ENCODE results near the gene FBXO46. TPM values are rescaled to one million over a fixed set of nuclear protein-coding genes. Genes with fewer than 3 reads are reported as not detected.

FBXO46 gene
- total RNA-seq, 1 experiment from 2014 or later: 40.1 TPM

GRCh38 chr19:45705115-45705514 lies 25.6 kb downstream of the FBXO46 start (continued):
- TF ChIP-seq E2F4 (CRISPR knock-in tag; IDR thresholded peaks at IDR 0.05; ENCODE audit: borderline replicate concordance, low read depth) (no peak), FOXK1 (CRISPR knock-in tag; IDR thresholded peaks at IDR 0.05) (no peak), ZNF121 (CRISPR knock-in tag; IDR thresholded peaks at IDR 0.05) (no peak)

DNA sequence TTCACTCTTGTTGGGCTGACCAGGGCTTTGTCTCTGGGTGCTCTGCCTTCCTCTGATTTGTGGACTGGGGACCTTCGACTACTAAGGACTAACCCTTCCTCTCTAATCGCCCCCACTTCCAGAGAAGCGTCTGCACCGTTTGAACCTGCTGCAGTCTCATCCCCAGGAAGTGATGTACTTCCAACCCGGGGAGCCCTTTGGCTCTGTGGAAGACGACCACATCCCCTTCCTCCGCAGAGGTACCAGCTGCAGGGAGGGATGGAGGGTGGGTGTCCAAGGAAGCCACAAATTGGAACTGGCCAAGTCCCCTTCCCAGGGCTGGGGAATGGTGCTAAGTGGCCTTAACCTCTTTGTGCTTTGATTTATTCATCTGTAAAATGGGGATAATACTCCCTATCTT lies 29.0 kb downstream of the FBXO46 start:
- Mint-ChIP-seq H3K4me3 (no peak overlapping the region), H3K4me1 (no peaks in the 10 kb centered on the region), H3K27ac (no peak overlapping the region), H3K27me3 (ENCODE audit: low read depth) (no peaks in the 10 kb centered on the region), H3K36me3 (peaks cover 36% of the 10 kb centered on the region), H3K9me3 (0 out of 2 replicates have a peak, but pooled peaks cover 3% of the 10 kb centered on the region)
- DNase-seq (ENCODE audit: low spot score) (no peak), ATAC-seq (no peak)
- POLR2A ChIA-PET: no interaction called here
- no peak for TF ChIP-seq ZNF219 (CRISPR knock-in tag; IDR thresholded peaks at IDR 0.05; ENCODE audit: borderline replicate concordance)
- no peak for TF ChIP-seq MXD4 (CRISPR knock-in tag; IDR thresholded peaks at IDR 0.05; ENCODE audit: borderline replicate concordance)
- no peak for TF ChIP-seq ATF2 (CRISPR knock-in tag; IDR thresholded peaks at IDR 0.05; ENCODE audit: borderline replicate concordance, low read depth)
- TF ChIP-seq ZBTB43 (CRISPR knock-in tag; IDR thresholded peaks at IDR 0.05): no peak
- no peak for TF ChIP-seq ZNF396 (CRISPR knock-in tag; IDR thresholded peaks at IDR 0.05; ENCODE audit: borderline replicate concordance)
- no peak for TF ChIP-seq FOXP1 (CRISPR knock-in tag; IDR thresholded peaks at IDR 0.05; ENCODE audit: borderline replicate concordance)
- no peak for TF ChIP-seq NR2C2 (CRISPR knock-in tag; IDR thresholded peaks at IDR 0.05)
- no peak for TF ChIP-seq SP1 (CRISPR knock-in tag; conservative IDR thresholded peaks at IDR 0.05)
- no peak for TF ChIP-seq USF2 (CRISPR knock-in tag; IDR thresholded peaks at IDR 0.05)
- TF ChIP-seq JAZF1 (CRISPR knock-in tag; IDR thresholded peaks at IDR 0.05): no peak
- TF ChIP-seq ZNF138 (CRISPR knock-in tag; conservative IDR thresholded peaks at IDR 0.05): no peak
- TF ChIP-seq, protein P1, sequence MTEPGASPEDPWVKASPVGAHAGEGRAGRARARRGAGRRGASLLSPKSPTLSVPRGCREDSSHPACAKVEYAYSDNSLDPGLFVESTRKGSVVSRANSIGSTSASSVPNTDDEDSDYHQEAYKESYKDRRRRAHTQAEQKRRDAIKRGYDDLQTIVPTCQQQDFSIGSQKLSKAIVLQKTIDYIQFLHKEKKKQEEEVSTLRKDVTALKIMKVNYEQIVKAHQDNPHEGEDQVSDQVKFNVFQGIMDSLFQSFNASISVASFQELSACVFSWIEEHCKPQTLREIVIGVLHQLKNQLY (CRISPR knock-in tag; IDR thresholded peaks at IDR 0.05): no peak
- TF ChIP-seq ZMAT4 (CRISPR knock-in tag; IDR thresholded peaks at IDR 0.05): no peak
- CTCF ChIA-PET: interaction anchor here (1.6 kb wide), 1 partner anchor 9 kb away, joined by 5 read pairs; the partner anchor contains the start of gene QPCTL

DNA sequence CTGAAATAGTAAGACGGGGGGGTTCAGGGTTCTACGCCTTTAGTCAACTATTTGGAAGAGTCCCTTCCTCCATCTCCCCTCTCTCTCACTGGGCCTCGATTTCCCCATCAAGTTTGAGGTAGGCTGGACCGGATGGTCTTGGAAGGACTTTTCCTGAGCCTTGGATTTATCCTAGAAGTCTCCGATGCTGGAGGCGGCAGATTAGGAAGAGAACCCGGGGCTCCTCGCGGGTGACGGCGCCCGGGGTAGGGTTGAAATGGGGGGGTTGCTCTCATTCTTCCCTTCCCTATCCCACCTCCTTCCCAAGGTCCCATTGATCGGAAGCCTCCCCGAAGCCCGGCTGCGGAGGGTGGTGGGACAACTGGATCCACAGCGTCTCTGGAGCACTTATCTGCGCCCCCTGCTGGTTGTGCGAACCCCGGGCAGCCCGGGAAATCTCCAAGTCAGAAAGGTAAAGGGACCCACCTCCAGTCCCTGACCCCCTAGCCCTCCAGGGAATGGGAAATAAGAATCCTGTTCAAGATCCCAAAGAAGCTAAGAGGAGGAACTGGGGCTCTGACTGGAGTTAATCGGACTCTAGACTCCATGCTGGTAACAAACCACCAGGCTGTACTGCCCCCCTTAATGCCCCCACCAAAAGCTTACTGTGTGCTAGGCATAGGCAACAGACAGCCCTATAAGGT lies 37.4 kb downstream of the FBXO46 start:
- Mint-ChIP-seq H3K27me3 (ENCODE audit: low read depth) (peaks cover 3% of the 10 kb centered on the region; the same call in 1 of the 2 replicates), H3K4me1 (peaks cover 6% of the 10 kb centered on the region; the same call in 1 of the 2 replicates), H3K9me3 (no peaks in the 10 kb centered on the region), H3K27ac (peak overlapping the region; percentile 91), H3K4me3 (peak overlapping the region; percentile 96), H3K36me3 (peaks cover 40% of the 10 kb centered on the region)
- DNase-seq (ENCODE audit: low spot score) (peak; percentile 90), ATAC-seq (no peak)
- CTCF ChIA-PET: interaction anchor here (0.6 to 5.4 kb wide), 45 partner anchors 8 to 1406 kb away, joined by 3 to 86 read pairs (median 5); partner anchors contain the start of genes FBXO46, MYPOP, SIX5 and SYMPK
- POLR2A ChIA-PET: interaction anchor here (0.6 to 3.3 kb wide), 12 partner anchors 12 to 170 kb away, joined by 3 to 39 read pairs (median 8); partner anchors contain the start of genes FBXO46, SIX5 and SYMPK
- TF ChIP-seq ATF1 (CRISPR knock-in tag; IDR thresholded peaks at IDR 0.05) (no peak), ZNF232 (CRISPR knock-in tag; IDR thresholded peaks at IDR 0.05) (no peak), JUN (CRISPR knock-in tag; IDR thresholded peaks at IDR 0.05) (no peak), ETV6 (CRISPR knock-in tag; IDR thresholded peaks at IDR 0.05) (no peak), NFE2L1 (CRISPR knock-in tag; IDR thresholded peaks at IDR 0.05) (no peak), FOXK1 (CRISPR knock-in tag; IDR thresholded peaks at IDR 0.05) (no peak), HMGXB4 (CRISPR knock-in tag; IDR thresholded peaks at IDR 0.05) (peak; percentile 20; the same call in 1 of the 2 replicates), SOX15 (CRISPR knock-in tag; IDR thresholded peaks at IDR 0.05) (no peak)
- TF ChIP-seq, protein P2, sequence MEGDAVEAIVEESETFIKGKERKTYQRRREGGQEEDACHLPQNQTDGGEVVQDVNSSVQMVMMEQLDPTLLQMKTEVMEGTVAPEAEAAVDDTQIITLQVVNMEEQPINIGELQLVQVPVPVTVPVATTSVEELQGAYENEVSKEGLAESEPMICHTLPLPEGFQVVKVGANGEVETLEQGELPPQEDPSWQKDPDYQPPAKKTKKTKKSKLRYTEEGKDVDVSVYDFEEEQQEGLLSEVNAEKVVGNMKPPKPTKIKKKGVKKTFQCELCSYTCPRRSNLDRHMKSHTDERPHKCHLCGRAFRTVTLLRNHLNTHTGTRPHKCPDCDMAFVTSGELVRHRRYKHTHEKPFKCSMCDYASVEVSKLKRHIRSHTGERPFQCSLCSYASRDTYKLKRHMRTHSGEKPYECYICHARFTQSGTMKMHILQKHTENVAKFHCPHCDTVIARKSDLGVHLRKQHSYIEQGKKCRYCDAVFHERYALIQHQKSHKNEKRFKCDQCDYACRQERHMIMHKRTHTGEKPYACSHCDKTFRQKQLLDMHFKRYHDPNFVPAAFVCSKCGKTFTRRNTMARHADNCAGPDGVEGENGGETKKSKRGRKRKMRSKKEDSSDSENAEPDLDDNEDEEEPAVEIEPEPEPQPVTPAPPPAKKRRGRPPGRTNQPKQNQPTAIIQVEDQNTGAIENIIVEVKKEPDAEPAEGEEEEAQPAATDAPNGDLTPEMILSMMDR (IDR thresholded peaks at IDR 0.05): peak; percentile 88
